K562 (cell line): ENCODE data around the gene CADPS2. TPM values are rescaled to one million over a fixed set of nuclear protein-coding genes. Genes with fewer than 3 reads are reported as not detected.

Experiments
- ATAC-seq: fragments of 200-7000 bp; cut with Tn5 transposase; 3 replicates; pipeline ENCODE4 v1.9.1; 2020; ENCODE audit warnings: moderate library complexity
- BruUV-seq: library from RNA; stranded (reverse); fragments of 400-500 nt; replicated peaks from 2 replicates; lab custom pipeline; 2021; lab: Mats Ljungman, UMichigan
- CTCF ChIA-PET: fragments of 300-600 bp; formaldehyde crosslinking; extraction: SDS; loops from one replicate; lab custom pipeline; 2021; ENCODE audit warnings: low intra/inter-chr PET ratio; lab: Yijun Ruan, JAX
- POLR2A ChIA-PET: fragments of 300-600, 350-650 bp; sonication (Branson Sonifier 250); formaldehyde crosslinking; extraction: SDS; loops from one replicate; lab custom pipeline; 2021; ENCODE audit warnings: antibody characterized with exemption, inconsistent platforms; lab: Yijun Ruan, JAX
- DNase-seq, 4 experiments: peaks; one replicate each; pipeline versions ENCODE4 v3.0.0 to v3.0.0-alpha.2; 2011 to 2018; ENCODE audit warnings: low spot score in 3 of 4, mixed read lengths in 3 of 4; ENCODE audit errors: extremely low read depth in 1 of 4
- FAIRE-seq: peaks from 2 replicates; lab custom pipeline; 2011; peaks lifted over from hg19 to GRCh38; lab: Jason Lieb, UNC
- H2AFZ ChIP-seq: 2 replicates; pipeline ENCODE4 v1.6.0; 2011; ENCODE audit warnings: low read depth, low read length, control low read depth, inconsistent platforms
- H3K27ac ChIP-seq: fragments of 200-600 bp; 3 replicates; pipeline ENCODE4 v1.8.0; 2011; ENCODE audit warnings: low read depth, mild to moderate bottlenecking, control low read depth, inconsistent platforms, low read length, moderate library complexity, mixed read lengths; ENCODE audit errors: extremely low read depth
- H3K27me3 ChIP-seq, 2 experiments: fragments of 300-600 bp in 1 of 2; 2 replicates in 1 of 2; 3 replicates in 1 of 2; pipeline versions ENCODE4 v1.6.0 to v1.8.0; 2011; ENCODE audit warnings: inconsistent platforms in 2 of 2, low read length in 2 of 2, mild to moderate bottlenecking in 1 of 2, mixed read lengths in 1 of 2, moderate library complexity in 1 of 2; ENCODE audit not compliant: control insufficient read depth in 2 of 2, insufficient read depth in 2 of 2
- H3K36me3 ChIP-seq: fragments of 300-600 bp; 3 replicates; pipeline ENCODE4 v1.8.0; 2011; ENCODE audit warnings: mild to moderate bottlenecking, low read length, inconsistent platforms; ENCODE audit not compliant: control insufficient read depth, insufficient read depth
- H3K4me1 ChIP-seq, 2 experiments: fragments of 200-600 bp in 1 of 2; replicated peaks in 1 of 2; 2 replicates in 1 of 2; 3 replicates in 1 of 2; pipeline versions ENCODE4 v1.5.1 to v1.8.0; 2011; ENCODE audit warnings: inconsistent platforms in 2 of 2, low read length in 2 of 2, mild to moderate bottlenecking in 1 of 2, mixed read lengths in 1 of 2, moderate library complexity in 1 of 2; ENCODE audit not compliant: control insufficient read depth in 2 of 2, insufficient read depth in 2 of 2
- H3K4me2 ChIP-seq: 2 replicates; pipeline ENCODE4 v1.6.1; 2011; ENCODE audit warnings: low read length, control low read depth, inconsistent platforms, mixed read lengths; ENCODE audit not compliant: insufficient read depth
- H3K4me3 ChIP-seq: fragments of 200-600 bp; sonication (generic), shearing (Covaris generic); 2 replicates; pipeline ENCODE4 v1.5.1; 2016; ENCODE audit warnings: control low read depth, inconsistent platforms
- H3K79me2 ChIP-seq: fragments of 200-600 bp; 3 replicates; pipeline ENCODE4 v1.8.0; 2011; ENCODE audit warnings: low read length, inconsistent platforms; ENCODE audit not compliant: control insufficient read depth, insufficient read depth
- H3K9ac ChIP-seq, 2 experiments: 2 replicates each; pipeline versions ENCODE4 v1.6.0 to v1.6.1; 2011; ENCODE audit warnings: low read depth in 2 of 2, low read length in 2 of 2, control low read depth in 1 of 2, inconsistent platforms in 1 of 2, mild to moderate bottlenecking in 1 of 2, mixed read lengths in 1 of 2; ENCODE audit not compliant: insufficient read depth in 1 of 2
- H3K9me1 ChIP-seq: one replicate; pipeline ENCODE4 v1.6.0; 2011; ENCODE audit warnings: inconsistent platforms, mild to moderate bottlenecking, low read length, moderate library complexity; ENCODE audit not compliant: control insufficient read depth, insufficient read depth
- H3K9me3 ChIP-seq: replicated peaks from 2 replicates; pipeline ENCODE4 v1.5.1; 2011; ENCODE audit warnings: low read depth, low read length, inconsistent platforms; ENCODE audit not compliant: control insufficient read depth, insufficient read depth
- H4K20me1 ChIP-seq: replicated peaks from 2 replicates; pipeline ENCODE4 v1.6.1; 2011; ENCODE audit warnings: low read length, inconsistent platforms, mixed read lengths; ENCODE audit not compliant: control insufficient read depth, insufficient read depth
- HSF4 ChIP-seq: fragments of 250-450 bp; sonication (Bioruptor Pico); IDR thresholded peaks from 2 replicates; pipeline ENCODE4 v2.1.2; 2022; ENCODE audit warnings: mild to moderate bottlenecking, moderate library complexity, borderline replicate concordance
- KDM4B ChIP-seq, 2 experiments: fragments of 450-650 bp in 1 of 2; sonication (generic) in 1 of 2; IDR thresholded peaks; 2 replicates each; pipeline ENCODE4 v1.6.1; 2016 to 2017; ENCODE audit warnings: borderline replicate concordance in 2 of 2, antibody characterized with exemption in 1 of 2, low read depth in 1 of 2, mild to moderate bottlenecking in 1 of 2
- PBX2 ChIP-seq, 2 experiments: IDR thresholded peaks in 1 of 2; conservative IDR thresholded peaks in 1 of 2; 2 replicates each; pipeline ENCODE4 v1.6.1; 2016; ENCODE audit warnings: low read depth in 2 of 2, mild to moderate bottlenecking in 1 of 2, missing compliant biosample characterization in 1 of 2, missing genetic modification characterization in 1 of 2, moderate library complexity in 1 of 2
- PHB2 ChIP-seq: fragments of 450-650 bp; IDR thresholded peaks from 2 replicates; pipeline ENCODE4 v1.6.1; 2017; ENCODE audit warnings: low read depth
- SMAD4 ChIP-seq: fragments of 250-450 bp; sonication (Bioruptor Pico); conservative IDR thresholded peaks from 2 replicates; pipeline ENCODE4 v1.8.0; 2021; ENCODE audit warnings: inconsistent platforms, mild to moderate bottlenecking, moderate library complexity
- TAF7 ChIP-seq: fragments of 450-650 bp; IDR thresholded peaks from 2 replicates; pipeline ENCODE4 v1.6.1; 2016; ENCODE audit warnings: missing genetic modification characterization, missing compliant biosample characterization
- TFAM ChIP-seq: fragments of 250-450 bp; sonication (Bioruptor Pico); conservative IDR thresholded peaks from 2 replicates; pipeline ENCODE4 v1.5.0; 2021; ENCODE audit warnings: mild to moderate bottlenecking, moderate library complexity
- XRCC5 ChIP-seq: fragments of 200-400 bp; formaldehyde crosslinking; IDR thresholded peaks from 2 replicates; pipeline ENCODE4 v1.6.1; 2017; ENCODE audit warnings: low read depth, mild to moderate bottlenecking, low read length
- YY1 ChIP-seq, 3 experiments: IDR thresholded peaks; 2 replicates each; pipeline ENCODE4 v1.6.1; 2011; ENCODE audit warnings: low read length in 2 of 3, mild to moderate bottlenecking in 2 of 3, moderate library complexity in 2 of 3, borderline replicate concordance in 1 of 3, control low read depth in 1 of 3, low read depth in 1 of 3; ENCODE audit not compliant: insufficient read depth in 3 of 3, insufficient replicate concordance in 2 of 3, control insufficient read depth in 1 of 3, insufficient read length in 1 of 3; ENCODE audit errors: extremely low read depth in 1 of 3
- ZBTB12 ChIP-seq: fragments of 250-450 bp; sonication (Bioruptor Pico); IDR thresholded peaks from 2 replicates; pipeline ENCODE4 v1.4.0; 2020
- ZBTB43 ChIP-seq: sonication (generic); formaldehyde crosslinking; IDR thresholded peaks from 2 replicates; pipeline ENCODE4 v1.8.0; 2023; ENCODE audit warnings: mild to moderate bottlenecking, missing genetic modification reagents
- ZNF212 ChIP-seq: fragments of 450-650 bp; formaldehyde crosslinking; IDR thresholded peaks from 2 replicates; pipeline ENCODE4 v1.4.0; 2020; ENCODE audit warnings: mild to moderate bottlenecking
- WGBS: fragments of 100-300 bp; shearing (Covaris generic); methylation state at CpG from one replicate; pipeline ENCODE4 v1.1.6; 2016; ENCODE audit warnings: low coverage, mixed read lengths; ENCODE audit not compliant: insufficient coverage; ENCODE audit errors: missing lambda C conversion rate; 5-methylcytosine and 5-hydroxymethylcytosine counted together
- in situ Hi-C: fragments of 300-500 bp; cut with MboI; formaldehyde crosslinking; loops from 4 replicates; pipeline ENCODE4 v1.15.0; 2018; ENCODE audit warnings: inconsistent platforms, mixed read lengths
- intact Hi-C: fragments of 100-400 bp; cut with micrococcal nuclease; formaldehyde crosslinking; loops from 2 replicates; pipeline ENCODE4 v1.14.2; 2022
- polyA plus RNA-seq, 8 experiments: library from polyadenylated mRNA; depleted of rRNA in 4 of 8; stranded (reverse) in 5 of 8; unstranded in 3 of 8; fragments of >200 nt; fragmentation: Nextera tagmentation in 2 of 8; fragmentation: Illumina TruSeq in 1 of 8; extraction: Ambion mirVana in 2 of 8; extraction: Trizol in 1 of 8; gene quantifications; 2 replicates each; pipeline versions ENCODE4 v1.2.1 to v1.2.3, GENCODE V29; 2011 to 2014; ENCODE audit warnings: inconsistent platforms in 1 of 8, missing spikeins in 1 of 8
- total RNA-seq, 7 experiments: library from RNA; depleted of rRNA in 6 of 7; stranded (reverse); fragments of >200 nt in 6 of 7; fragmentation: Illumina TruSeq in 2 of 7; extraction: Trizol in 2 of 7; gene quantifications; 2 replicates each; pipeline versions ENCODE4 v1.2.1 to v1.2.3, GENCODE V29; 2011 to 2021; ENCODE audit warnings: low replicate concordance in 1 of 7
- TF ChIP-seq, protein P1 (sequence below): fragments of 250-450 bp; sonication (Bioruptor Pico); IDR thresholded peaks from 2 replicates; pipeline ENCODE4 v1.5.0; 2022; ENCODE audit warnings: mild to moderate bottlenecking

Gene CADPS2
- total and polyA plus RNA-seq, 9 of the 15 experiments (the other 6 are each of a cell fraction or from before 2014, with no cell fraction given), result 0.03 to 0.14 (median 0.04) TPM; not detected in 1

- ChIA-PET POLR2A (no interaction called here), CTCF (no interaction called here)
- H3K4me3 ChIP-seq, result no peak overlapping the region
- no peaks in the 10 kb centered on the region for H3K4me1 ChIP-seq
- no peaks in the 10 kb centered on the region for H3K9me1 ChIP-seq
- no peaks in the 10 kb centered on the region for H3K36me3 ChIP-seq
- no peak for DNase-seq
- H3K79me2 ChIP-seq, result no peaks in the 10 kb centered on the region
- no peak overlapping the region for H2AFZ ChIP-seq
- H3K9ac ChIP-seq, result no peak overlapping the region
- H4K20me1 ChIP-seq, result no peaks in the 10 kb centered on the region
- H3K4me2 ChIP-seq, result no peak overlapping the region
- ATAC-seq, result no peak
- intact Hi-C loops (no loop called here), in situ Hi-C loops (no loop called here)
- H3K27ac ChIP-seq, result no peak overlapping the region
- BruUV-seq, result no TSS peak
- no peaks in the 10 kb centered on the region for H3K27me3 ChIP-seq
- no peak for FAIRE-seq
- H3K9me3 ChIP-seq, result 0 out of 2 replicates have a peak, but pooled peaks cover 3% of the 10 kb centered on the region
- WGBS, result 1% methylated on average over 4 of the region's 4 CpGs
- TF ChIP-seq, protein P1, sequence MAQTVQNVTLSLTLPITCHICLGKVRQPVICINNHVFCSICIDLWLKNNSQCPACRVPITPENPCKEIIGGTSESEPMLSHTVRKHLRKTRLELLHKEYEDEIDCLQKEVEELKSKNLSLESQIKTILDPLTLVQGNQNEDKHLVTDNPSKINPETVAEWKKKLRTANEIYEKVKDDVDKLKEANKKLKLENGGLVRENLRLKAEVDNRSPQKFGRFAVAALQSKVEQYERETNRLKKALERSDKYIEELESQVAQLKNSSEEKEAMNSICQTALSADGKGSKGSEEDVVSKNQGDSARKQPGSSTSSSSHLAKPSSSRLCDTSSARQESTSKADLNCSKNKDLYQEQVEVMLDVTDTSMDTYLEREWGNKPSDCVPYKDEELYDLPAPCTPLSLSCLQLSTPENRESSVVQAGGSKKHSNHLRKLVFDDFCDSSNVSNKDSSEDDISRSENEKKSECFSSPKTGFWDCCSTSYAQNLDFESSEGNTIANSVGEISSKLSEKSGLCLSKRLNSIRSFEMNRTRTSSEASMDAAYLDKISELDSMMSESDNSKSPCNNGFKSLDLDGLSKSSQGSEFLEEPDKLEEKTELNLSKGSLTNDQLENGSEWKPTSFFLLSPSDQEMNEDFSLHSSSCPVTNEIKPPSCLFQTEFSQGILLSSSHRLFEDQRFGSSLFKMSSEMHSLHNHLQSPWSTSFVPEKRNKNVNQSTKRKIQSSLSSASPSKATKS (CRISPR knock-in tag), result no peak
- TF ChIP-seq SMAD4 (CRISPR knock-in tag), result no peak
- TF ChIP-seq KDM4B (IDR thresholded peaks at IDR 0.05; ENCODE audit: borderline replicate concordance in 2 of 2, low read depth in 1 of 2), result no peak
- TF ChIP-seq PHB2, result no peak
- no peak for TF ChIP-seq ZBTB12 (CRISPR knock-in tag)
- no peak for TF ChIP-seq ZBTB43 (CRISPR knock-in tag)
- no peak for TF ChIP-seq XRCC5
- no peak for TF ChIP-seq YY1 (IDR thresholded peaks at IDR 0.05; ENCODE audit: borderline replicate concordance in 1 of 3, control insufficient read depth in 1 of 3, extremely low read depth in 1 of 3, insufficient read depth in 3 of 3, insufficient read length in 1 of 3, insufficient replicate concordance in 2 of 3, low read depth in 1 of 3, low read length in 2 of 3)
- no peak for TF ChIP-seq ZNF212 (CRISPR knock-in tag)
- TF ChIP-seq TAF7 (tag), result no peak
- TF ChIP-seq TFAM (CRISPR knock-in tag), result no peak
- no peak for TF ChIP-seq PBX2 (CRISPR knock-in tag; IDR thresholded peaks at IDR 0.05; ENCODE audit: low read depth)
- TF ChIP-seq PBX2 (tag; conservative IDR thresholded peaks at IDR 0.05; ENCODE audit: low read depth), result no peak
- no peak for TF ChIP-seq HSF4 (CRISPR knock-in tag)
These were observed 115.4 kb downstream of the CADPS2 start for GRCh38 chr7:122770686-122771335.
